H9 (cell line): ENCODE measurements around the gene NT5C. TPM values are rescaled to one million over a fixed set of nuclear protein-coding genes. Genes with fewer than 3 reads are reported as not detected.

Source experiments
- DNase-seq: peaks from one replicate; pipeline ENCODE4 v3.0.0-alpha.2; 2017
- H2AFZ ChIP-seq: one replicate; pipeline ENCODE4 v1.6.1; 2013; ENCODE audit warnings: mild to moderate bottlenecking, low read length, control low read depth, moderate library complexity
- H2AK5ac ChIP-seq: 2 replicates; pipeline ENCODE4 v1.6.1; 2013; ENCODE audit warnings: low read length, control low read depth, mixed read lengths; ENCODE audit not compliant: insufficient read length
- H2BK120ac ChIP-seq: one replicate; pipeline ENCODE4 v1.6.1; 2013; ENCODE audit warnings: low read depth, mild to moderate bottlenecking, low read length, control low read depth, inconsistent platforms; ENCODE audit not compliant: poor library complexity, severe bottlenecking
- H2BK12ac ChIP-seq: 2 replicates; pipeline ENCODE4 v1.6.1; 2013; ENCODE audit warnings: low read length, control low read depth, mixed read lengths, low read depth; ENCODE audit not compliant: insufficient read length
- H2BK15ac ChIP-seq: 2 replicates; pipeline ENCODE4 v1.6.1; 2013; ENCODE audit warnings: low read depth, low read length, control low read depth
- H2BK20ac ChIP-seq: one replicate; pipeline ENCODE4 v1.6.1; 2013; ENCODE audit warnings: low read depth, mild to moderate bottlenecking, low read length, control low read depth, inconsistent platforms; ENCODE audit not compliant: poor library complexity, severe bottlenecking
- H2BK5ac ChIP-seq: 2 replicates; pipeline ENCODE4 v1.6.1; 2013; ENCODE audit warnings: low read length, control low read depth, mixed read lengths; ENCODE audit not compliant: insufficient read length
- H3K14ac ChIP-seq: 2 replicates; pipeline ENCODE4 v1.6.1; 2013; ENCODE audit warnings: low read length, control low read depth; ENCODE audit not compliant: insufficient read depth
- H3K18ac ChIP-seq: 2 replicates; pipeline ENCODE4 v1.6.1; 2013; ENCODE audit warnings: low read depth, mild to moderate bottlenecking, mixed read lengths, low read length, control low read depth; ENCODE audit not compliant: insufficient read length
- H3K23ac ChIP-seq: 2 replicates; pipeline ENCODE4 v1.6.1; 2013; ENCODE audit warnings: low read length, control low read depth, mixed read lengths, low read depth; ENCODE audit not compliant: insufficient read length
- H3K23me2 ChIP-seq: 2 replicates; pipeline ENCODE4 v1.6.1; 2013; ENCODE audit warnings: low read depth, mild to moderate bottlenecking, mixed read lengths, low read length, control low read depth; ENCODE audit not compliant: insufficient read length, poor library complexity, severe bottlenecking
- H3K27ac ChIP-seq: 2 replicates; pipeline ENCODE4 v1.5.1; 2013; ENCODE audit warnings: low read length, control low read depth, mixed read lengths, low read depth; ENCODE audit not compliant: insufficient read length
- H3K27me3 ChIP-seq: 2 replicates; pipeline ENCODE4 v1.6.1; 2013; ENCODE audit warnings: low read length, control low read depth, inconsistent platforms; ENCODE audit not compliant: insufficient read depth
- H3K4ac ChIP-seq: 2 replicates; pipeline ENCODE4 v1.6.1; 2013; ENCODE audit warnings: low read depth, mild to moderate bottlenecking, control low read depth, inconsistent platforms, low read length, moderate library complexity
- H3K4me1 ChIP-seq: 2 replicates; pipeline ENCODE4 v1.6.1; 2013; ENCODE audit warnings: low read length, control low read depth, inconsistent platforms; ENCODE audit not compliant: insufficient read depth
- H3K4me2 ChIP-seq: 2 replicates; pipeline ENCODE4 v1.6.1; 2013; ENCODE audit warnings: low read length, control low read depth, mixed read lengths; ENCODE audit not compliant: insufficient read length, insufficient read depth
- H3K56ac ChIP-seq: 2 replicates; pipeline ENCODE4 v1.6.1; 2013; ENCODE audit warnings: low read depth, mild to moderate bottlenecking, mixed read lengths, low read length, control low read depth; ENCODE audit not compliant: insufficient read length
- H3K79me1 ChIP-seq: 2 replicates; pipeline ENCODE4 v1.6.1; 2013; ENCODE audit warnings: low read depth, mild to moderate bottlenecking, moderate library complexity, low read length, control low read depth, inconsistent platforms; ENCODE audit not compliant: insufficient read depth, poor library complexity, severe bottlenecking
- H3K79me2 ChIP-seq: 2 replicates; pipeline ENCODE4 v1.6.1; 2013; ENCODE audit warnings: low read length, control low read depth, inconsistent platforms; ENCODE audit not compliant: insufficient read depth
- H3K9ac ChIP-seq: 2 replicates; pipeline ENCODE4 v1.6.1; 2013; ENCODE audit warnings: low read length, control low read depth, mixed read lengths; ENCODE audit not compliant: insufficient read length; ENCODE audit errors: extremely low read depth
- H3K9me3 ChIP-seq: one replicate; pipeline ENCODE4 v1.6.1; 2013; ENCODE audit warnings: low read depth, low read length, inconsistent platforms; ENCODE audit not compliant: control insufficient read depth
- H3T11ph ChIP-seq: one replicate; pipeline ENCODE4 v1.6.1; 2013; ENCODE audit warnings: mild to moderate bottlenecking, low read length, control low read depth, inconsistent platforms
- H4K20me1 ChIP-seq: one replicate; pipeline ENCODE4 v1.6.1; 2013; ENCODE audit not compliant: control insufficient read depth, insufficient read length, insufficient read depth
- H4K5ac ChIP-seq: 2 replicates; pipeline ENCODE4 v1.6.1; 2013; ENCODE audit warnings: low read depth, mild to moderate bottlenecking, mixed read lengths, low read length, control low read depth; ENCODE audit not compliant: insufficient read length
- H4K8ac ChIP-seq: replicated peaks from 2 replicates; pipeline ENCODE4 v1.6.1; 2013; ENCODE audit warnings: low read length, control low read depth, mixed read lengths, low read depth; ENCODE audit not compliant: insufficient read length
- H4K91ac ChIP-seq: 2 replicates; pipeline ENCODE4 v1.6.1; 2013; ENCODE audit warnings: low read depth, mild to moderate bottlenecking, moderate library complexity, mixed read lengths, low read length, control low read depth; ENCODE audit not compliant: insufficient read length
- H3K27ac Mint-ChIP-seq, 3 experiments: 2 replicates in 2 of 3; 3 replicates in 1 of 3; pipeline ENCODE4 v1.8.0; 2020 to 2021; ENCODE audit warnings: mixed read lengths in 3 of 3, mild to moderate bottlenecking in 1 of 3, moderate library complexity in 1 of 3
- H3K27me3 Mint-ChIP-seq: 2 replicates; pipeline ENCODE4 v1.8.0; 2021; ENCODE audit warnings: low read depth, mild to moderate bottlenecking, moderate library complexity, mixed read lengths
- H3K36me3 Mint-ChIP-seq, 3 experiments: 2 replicates in 2 of 3; 3 replicates in 1 of 3; pipeline ENCODE4 v1.8.0; 2020 to 2021; ENCODE audit warnings: low read depth in 3 of 3, mixed read lengths in 3 of 3; ENCODE audit not compliant: insufficient read depth in 1 of 3
- H3K4me1 Mint-ChIP-seq, 2 experiments: 2 replicates each; pipeline ENCODE4 v1.8.0; 2020; ENCODE audit warnings: mixed read lengths in 2 of 2
- H3K4me3 Mint-ChIP-seq, 2 experiments: 2 replicates in 1 of 2; 3 replicates in 1 of 2; pipeline ENCODE4 v1.8.0; 2020 to 2021; ENCODE audit warnings: mild to moderate bottlenecking in 2 of 2, mixed read lengths in 2 of 2, moderate library complexity in 1 of 2
- H3K9me3 Mint-ChIP-seq, 2 experiments: 2 replicates in 1 of 2; 3 replicates in 1 of 2; pipeline ENCODE4 v1.8.0; 2020; ENCODE audit warnings: mild to moderate bottlenecking in 2 of 2, mixed read lengths in 2 of 2, moderate library complexity in 1 of 2
- CTCF ChIP-seq: fragments of 200-600 bp; sonication (generic); conservative IDR thresholded peaks from 3 replicates; pipeline ENCODE4 v1.8.0; 2021; ENCODE audit warnings: antibody characterized with exemption, mild to moderate bottlenecking
- WGBS: extraction: QIAGEN DNeasy Blood & Tissue Kit; methylation state at CpG from one replicate; pipeline ENCODE4 v1.1.7; 2013; ENCODE audit warnings: missing lambda C conversion rate, low lambda C conversion rate, mixed read lengths; ENCODE audit not compliant: insufficient read length; ENCODE audit errors: extremely low coverage; 5-methylcytosine and 5-hydroxymethylcytosine counted together
- total RNA-seq: library from RNA; stranded (reverse); gene quantifications from 2 replicates; pipeline ENCODE4 v1.2.1, GENCODE V29; 2021

Gene NT5C
- total RNA-seq, 1 experiment from 2014 or later, result 77.7 TPM

GRCh38 chr17:75147878-75148546 is 16.5 kb upstream of the NT5C start:
- Mint-ChIP-seq H3K9me3 (no peaks in the 10 kb centered on the region), H3K27me3 (no peaks in the 10 kb centered on the region), H3K27ac (no peak overlapping the region), H3K4me3 (no peak overlapping the region), H3K4me1 (peaks cover 16 to 26% of the 10 kb centered on the region in 2 experiments), H3K36me3 (peaks cover 61 to 79% (median 69%) of the 10 kb centered on the region in 3 experiments)
- no peak for TF ChIP-seq CTCF
- Histone ChIP-seq H3K56ac (no peak overlapping the region), H2AFZ (no peak overlapping the region), H3K27me3 (no peaks in the 10 kb centered on the region), H3K4ac (no peak overlapping the region), H3K23ac (no peak overlapping the region), H2AK5ac (no peak overlapping the region), H3K27ac (no peak overlapping the region), H3T11ph (no peak overlapping the region), H2BK15ac (no peak overlapping the region), H3K4me2 (no peak overlapping the region), H3K79me1 (peaks cover 16% of the 10 kb centered on the region), H2BK12ac (no peak overlapping the region), H3K14ac (no peak overlapping the region), H2BK20ac (no peak overlapping the region), H2BK120ac (no peak overlapping the region), H4K8ac (no peak overlapping the region), H3K18ac (no peak overlapping the region), H2BK5ac (no peak overlapping the region), H3K79me2 (peaks cover 32% of the 10 kb centered on the region), H3K9me3 (no peaks in the 10 kb centered on the region), H4K20me1 (no peaks in the 10 kb centered on the region), H3K4me1 (no peaks in the 10 kb centered on the region; the same call in 1 of the 2 replicates), H4K5ac (no peak overlapping the region), H3K23me2 (peaks cover 6% of the 10 kb centered on the region), H4K91ac (no peak overlapping the region), H3K9ac (no peak overlapping the region)
- DNase-seq, result no peak
- WGBS, result no CpG with 5 or more reads among the region's 6 CpGs
